Stimulated activated CD8-positive, alpha-beta memory T cell treated with anti-CD3 and anti-CD28 coated beads, Interleukin-7, amount 100 ng/mL, for 24 hours (primary cell): Measurements from ENCODE around the gene PSAT1.

Source experiments
- DNase-seq: peaks from one replicate; pipeline ENCODE4 v3.0.0-alpha.2; 2020; ENCODE audit warnings: low read depth

Gene PSAT1

GRCh38 chr9:78292716-78293497, 4.0 kb upstream of the PSAT1 start:
- no peak for DNase-seq

GRCh38 chr9:78294290-78295176, 2.4 kb upstream of the PSAT1 start:
- no peak for DNase-seq

- no peak for DNase-seq
Observed at GRCh38 chr9:78295177-78295575, 1.7 kb upstream of the PSAT1 start.

- DNase-seq: no peak
Observed at GRCh38 chr9:78295731-78296130, 1.2 kb upstream of the PSAT1 start.

- DNase-seq: no peak
Observed at GRCh38 chr9:78296201-78296892, 578 bp upstream of the PSAT1 start.

- no peak for DNase-seq
Observed at GRCh38 chr9:78297672-78297961, 692 bp downstream of the PSAT1 start.

GRCh38 chr9:78298046-78298765, 1.3 kb downstream of the PSAT1 start:
- DNase-seq: no peak

- no peak for DNase-seq
Observed at GRCh38 chr9:78300209-78300608, 3.3 kb downstream of the PSAT1 start.

GRCh38 chr9:78301466-78301865, 4.5 kb downstream of the PSAT1 start:
- DNase-seq: no peak

- no peak for DNase-seq
Observed at GRCh38 chr9:78303377-78304062, 6.6 kb downstream of the PSAT1 start.

- no peak for DNase-seq
Observed at GRCh38 chr9:78304357-78304756, 7.4 kb downstream of the PSAT1 start.

- DNase-seq: no peak
Observed at GRCh38 chr9:78306222-78307076, 9.5 kb downstream of the PSAT1 start.

GRCh38 chr9:78307360-78307759, 10.4 kb downstream of the PSAT1 start:
- no peak for DNase-seq

- no peak for DNase-seq
Observed at GRCh38 chr9:78309066-78309465, 12.1 kb downstream of the PSAT1 start.

GRCh38 chr9:78311075-78311474, 14.2 kb downstream of the PSAT1 start:
- no peak for DNase-seq

GRCh38 chr9:78311886-78312524, 15.1 kb downstream of the PSAT1 start:
- no peak for DNase-seq

GRCh38 chr9:78314550-78314949, 17.6 kb downstream of the PSAT1 start:
- DNase-seq: no peak

GRCh38 chr9:78314953-78315870, 18.3 kb downstream of the PSAT1 start:
- DNase-seq: no peak
